CD14-positive monocyte (primary cell): ENCODE results near the gene ACKR2. TPM values are rescaled to one million over a fixed set of nuclear protein-coding genes. Genes with fewer than 3 reads are reported as not detected.

ENCODE experiments used
- DNase-seq, 3 donors: peaks; one replicate each; pipeline ENCODE4 v3.0.0-alpha.2; 2011 to 2022
- H2AFZ ChIP-seq: 2 replicates; pipeline ENCODE4 v1.6.0; 2012; ENCODE audit warnings: mild to moderate bottlenecking, low read depth, low read length, inconsistent platforms; ENCODE audit not compliant: insufficient read depth, poor library complexity, severe bottlenecking
- H3K27ac ChIP-seq, 2 donors: 1 replicate in 1 of 2; 2 replicates in 1 of 2; pipeline ENCODE4 v1.5.1; 2012 to 2013; ENCODE audit warnings: low read length in 2 of 2, control low read depth in 1 of 2, inconsistent platforms in 1 of 2, low read depth in 1 of 2, mild to moderate bottlenecking in 1 of 2
- H3K27me3 ChIP-seq, 2 donors: one replicate each; pipeline versions ENCODE4 v1.6.0 to v1.6.1; 2011 to 2013; ENCODE audit warnings: low read length in 2 of 2; ENCODE audit not compliant: control insufficient read depth in 2 of 2, insufficient read depth in 2 of 2
- H3K36me3 ChIP-seq, 2 donors: replicated peaks in 1 of 2; 1 replicate in 1 of 2; 2 replicates in 1 of 2; pipeline versions ENCODE4 v1.5.1 to v1.6.1; 2012 to 2013; ENCODE audit warnings: low read length in 2 of 2, control low read depth in 1 of 2, inconsistent platforms in 1 of 2, mild to moderate bottlenecking in 1 of 2; ENCODE audit not compliant: insufficient read depth in 2 of 2, control insufficient read depth in 1 of 2
- H3K4me1 ChIP-seq, 2 donors: 1 replicate in 1 of 2; 2 replicates in 1 of 2; pipeline versions ENCODE4 v1.5.1 to v1.6.1; 2012 to 2013; ENCODE audit warnings: low read length in 2 of 2, control low read depth in 1 of 2, inconsistent platforms in 1 of 2, mild to moderate bottlenecking in 1 of 2, moderate library complexity in 1 of 2; ENCODE audit not compliant: insufficient read depth in 2 of 2, control insufficient read depth in 1 of 2
- H3K4me2 ChIP-seq: replicated peaks from 2 replicates; pipeline ENCODE3; 2012; ENCODE audit warnings: low read length, moderate library complexity, mild to moderate bottlenecking; ENCODE audit not compliant: poor library complexity, severe bottlenecking; ENCODE audit errors: extremely low read depth
- H3K4me3 ChIP-seq, 3 experiments: fragments of 200-600 bp in 1 of 3; sonication (generic) in 1 of 3; replicated peaks in 1 of 3; 1 replicate in 2 of 3; 2 replicates in 1 of 3; pipeline ENCODE4 v1.5.1; 2011 to 2013; ENCODE audit warnings: low read length in 3 of 3, mild to moderate bottlenecking in 3 of 3, control low read depth in 2 of 3, low read depth in 2 of 3, inconsistent platforms in 1 of 3, moderate library complexity in 1 of 3
- H3K79me2 ChIP-seq: 2 replicates; pipeline ENCODE4 v1.6.0; 2012; ENCODE audit warnings: mild to moderate bottlenecking, control low read depth, inconsistent platforms, low read length, moderate library complexity; ENCODE audit not compliant: insufficient read depth
- H3K9ac ChIP-seq: 2 replicates; pipeline ENCODE4 v1.6.0; 2017; ENCODE audit warnings: low read length, mild to moderate bottlenecking; ENCODE audit not compliant: insufficient read depth, poor library complexity, severe bottlenecking
- H3K9me3 ChIP-seq, 2 donors: replicated peaks in 1 of 2; 1 replicate in 1 of 2; 2 replicates in 1 of 2; pipeline versions ENCODE4 v1.5.1 to v1.6.1; 2012 to 2013; ENCODE audit warnings: low read length in 2 of 2, control low read depth in 1 of 2; ENCODE audit not compliant: control insufficient read depth in 1 of 2, insufficient read depth in 1 of 2
- H4K20me1 ChIP-seq: 2 replicates; pipeline ENCODE4 v1.6.0; 2012; ENCODE audit warnings: mild to moderate bottlenecking, low read length, control low read depth, moderate library complexity; ENCODE audit not compliant: insufficient read depth
- H3K27ac Mint-ChIP-seq, 7 donors: one replicate each; pipeline ENCODE4 v1.8.0; 2020; ENCODE audit warnings: mild to moderate bottlenecking in 7 of 7, mixed read lengths in 7 of 7, moderate library complexity in 6 of 7, inconsistent platforms in 2 of 7
- H3K27me3 Mint-ChIP-seq, 3 donors: one replicate each; pipeline ENCODE4 v1.8.0; 2021 to 2022; ENCODE audit warnings: low read depth in 3 of 3, mild to moderate bottlenecking in 3 of 3, mixed read lengths in 3 of 3, moderate library complexity in 3 of 3, inconsistent platforms in 1 of 3
- H3K36me3 Mint-ChIP-seq, 2 donors: one replicate each; pipeline ENCODE4 v1.8.0; 2020; ENCODE audit warnings: mixed read lengths in 2 of 2, inconsistent platforms in 1 of 2, mild to moderate bottlenecking in 1 of 2
- H3K4me1 Mint-ChIP-seq: one replicate; pipeline ENCODE4 v1.8.0; 2020; ENCODE audit warnings: mild to moderate bottlenecking, mixed read lengths
- H3K4me3 Mint-ChIP-seq, 2 donors: one replicate each; pipeline ENCODE4 v1.8.0; 2020; ENCODE audit warnings: mild to moderate bottlenecking in 2 of 2, mixed read lengths in 2 of 2, moderate library complexity in 1 of 2
- H3K9me3 Mint-ChIP-seq, 7 donors: one replicate each; pipeline ENCODE4 v1.8.0; 2020 to 2022; ENCODE audit warnings: mixed read lengths in 7 of 7, mild to moderate bottlenecking in 6 of 7, moderate library complexity in 6 of 7, inconsistent platforms in 2 of 7
- WGBS: methylation state at CpG from one replicate; pipeline ENCODE4 v1.1.5; 2013; ENCODE audit warnings: missing lambda C conversion rate; ENCODE audit not compliant: insufficient coverage; 5-methylcytosine and 5-hydroxymethylcytosine counted together
- intact Hi-C, 2 donors: fragments of 100-400 bp; cut with micrococcal nuclease; formaldehyde crosslinking; loops; one replicate each; pipeline versions ENCODE4 v1.15.0 to v1.15.1; 2023
- polyA plus RNA-seq, 3 donors: library from polyadenylated mRNA; depleted of rRNA in 1 of 3; unstranded in 2 of 3; stranded (reverse) in 1 of 3; fragments of 300-500 nt in 2 of 3; fragments of >200 nt in 1 of 3; fragmentation: Illumina TruSeq in 2 of 3; gene quantifications; 1 replicate in 2 of 3; 2 replicates in 1 of 3; pipeline ENCODE4 v1.2.3, GENCODE V29; 2012 to 2021
- TF ChIP-seq, protein P1 (sequence below): fragments of 200-600 bp; IDR thresholded peaks from one replicate; pipeline ENCODE4 v1.8.0; 2022; ENCODE audit warnings: antibody characterized with exemption, mild to moderate bottlenecking

The ACKR2 gene
- polyA plus RNA-seq, 3 donors = 0.49 TPM; not detected in 2

DNA sequence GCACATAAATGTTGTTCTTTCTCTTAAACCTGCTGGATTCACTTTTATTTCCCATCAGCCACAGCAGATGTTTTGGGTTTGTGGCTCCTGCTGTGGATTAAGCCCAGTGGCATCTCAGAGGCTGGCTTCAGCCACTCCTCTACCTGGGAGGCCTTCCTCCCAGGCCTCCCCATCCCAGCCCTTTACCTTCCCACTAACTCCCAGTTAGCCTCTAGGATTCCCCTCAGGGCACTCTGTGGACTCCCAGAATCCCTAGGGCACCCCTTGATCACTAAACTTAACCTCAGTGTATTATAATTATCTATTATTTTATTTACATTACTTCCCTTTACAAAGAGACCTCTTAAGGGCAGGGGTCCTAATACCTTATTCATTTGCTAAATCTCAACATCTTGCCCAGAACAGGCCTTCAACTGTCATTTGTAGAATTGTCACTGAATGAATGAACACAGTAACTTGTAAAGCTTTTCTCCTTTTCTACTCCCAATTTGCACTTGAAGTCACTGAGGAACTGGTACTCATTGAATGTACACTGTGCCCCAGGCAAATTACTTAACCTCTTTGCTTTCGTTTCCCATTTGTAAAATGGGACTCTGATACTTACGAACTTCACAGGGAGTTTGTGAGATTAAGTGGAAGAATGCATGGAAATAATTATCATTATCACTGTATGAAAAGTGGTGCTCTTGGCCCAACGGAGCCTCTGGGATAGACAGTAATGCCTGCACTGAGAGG, 44.5 kb upstream of the ACKR2 start:
- peak overlapping the region; percentile 41 to 57 for H3K4me3 Mint-ChIP-seq
- Histone ChIP-seq H3K9me3 (no peaks in the 10 kb centered on the region), H3K4me1 (peaks cover 66 to 69% of the 10 kb centered on the region in 2 donors), H3K4me2 (peak overlapping the region; percentile 71), H3K36me3 (no peaks in the 10 kb centered on the region), H3K9ac (no peak overlapping the region), H4K20me1 (no peaks in the 10 kb centered on the region), H3K27me3 (no peaks in the 10 kb centered on the region), H3K4me3 (peak overlapping the region in 1 of 3 experiments; percentile 55), H3K27ac (peak overlapping the region; percentile 80 to 87), H2AFZ (no peak overlapping the region), H3K79me2 (no peaks in the 10 kb centered on the region)
- H3K27me3 Mint-ChIP-seq = peaks cover 0 to 2% (median 0%) of the 10 kb centered on the region in 3 donors
- peaks cover 0 to 6% of the 10 kb centered on the region in 2 donors for H3K36me3 Mint-ChIP-seq
- peak overlapping the region; percentile 90 to 99 (median 92) for H3K27ac Mint-ChIP-seq
- H3K9me3 Mint-ChIP-seq = peaks cover 0 to 6% (median 0%) of the 10 kb centered on the region in 7 donors
- WGBS = 100% methylated on average over 1 of the region's 3 CpGs
- DNase-seq = peak in 2 of 3 donors; percentile 44 to 61
- intact Hi-C loops = loop anchor here in 1 of 2 donors (10.0 kb wide), 1 partner anchor 160 kb away; the partner anchor contains the start of gene NKTR
- TF ChIP-seq, protein P1, sequence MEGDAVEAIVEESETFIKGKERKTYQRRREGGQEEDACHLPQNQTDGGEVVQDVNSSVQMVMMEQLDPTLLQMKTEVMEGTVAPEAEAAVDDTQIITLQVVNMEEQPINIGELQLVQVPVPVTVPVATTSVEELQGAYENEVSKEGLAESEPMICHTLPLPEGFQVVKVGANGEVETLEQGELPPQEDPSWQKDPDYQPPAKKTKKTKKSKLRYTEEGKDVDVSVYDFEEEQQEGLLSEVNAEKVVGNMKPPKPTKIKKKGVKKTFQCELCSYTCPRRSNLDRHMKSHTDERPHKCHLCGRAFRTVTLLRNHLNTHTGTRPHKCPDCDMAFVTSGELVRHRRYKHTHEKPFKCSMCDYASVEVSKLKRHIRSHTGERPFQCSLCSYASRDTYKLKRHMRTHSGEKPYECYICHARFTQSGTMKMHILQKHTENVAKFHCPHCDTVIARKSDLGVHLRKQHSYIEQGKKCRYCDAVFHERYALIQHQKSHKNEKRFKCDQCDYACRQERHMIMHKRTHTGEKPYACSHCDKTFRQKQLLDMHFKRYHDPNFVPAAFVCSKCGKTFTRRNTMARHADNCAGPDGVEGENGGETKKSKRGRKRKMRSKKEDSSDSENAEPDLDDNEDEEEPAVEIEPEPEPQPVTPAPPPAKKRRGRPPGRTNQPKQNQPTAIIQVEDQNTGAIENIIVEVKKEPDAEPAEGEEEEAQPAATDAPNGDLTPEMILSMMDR = no peak
- peaks cover 68% of the 10 kb centered on the region for H3K4me1 Mint-ChIP-seq

GRCh38 chr3:42769477-42770131, 39.6 kb upstream of the ACKR2 start:
- peaks cover 44% of the 10 kb centered on the region for H3K4me1 Mint-ChIP-seq
- no peak overlapping the region for H3K27ac Mint-ChIP-seq
- Histone ChIP-seq H3K4me2 (no peak overlapping the region), H3K27ac (no peak overlapping the region), H3K9me3 (no peaks in the 10 kb centered on the region), H3K36me3 (no peaks in the 10 kb centered on the region), H3K79me2 (no peaks in the 10 kb centered on the region), H2AFZ (no peak overlapping the region), H4K20me1 (no peaks in the 10 kb centered on the region), H3K4me1 (peaks cover 30 to 40% of the 10 kb centered on the region in 2 donors), H3K9ac (no peak overlapping the region), H3K27me3 (no peaks in the 10 kb centered on the region), H3K4me3 (no peak overlapping the region)
- TF ChIP-seq, protein P1 = no peak
- H3K27me3 Mint-ChIP-seq = peaks cover 0 to 2% (median 0%) of the 10 kb centered on the region in 3 donors
- intact Hi-C loops = loop anchor here in 1 of 2 donors (10.0 kb wide), 1 partner anchor 165 kb away; the partner anchor contains the start of gene NKTR
- 97% methylated on average over 23 of the region's 28 CpGs for WGBS
- H3K9me3 Mint-ChIP-seq = peaks cover 0 to 8% (median 6%) of the 10 kb centered on the region in 7 donors
- peaks cover 0 to 4% of the 10 kb centered on the region in 2 donors for H3K36me3 Mint-ChIP-seq
- no peak for DNase-seq
- H3K4me3 Mint-ChIP-seq = no peak overlapping the region
